ENCODE results near the gene MBOAT2.
"Not testable (repeated sequence)": the region's sequence is repeated elsewhere in the genome, so short reads cannot be mapped to it uniquely, and the experiment has no call there.

The MBOAT2 gene

DNA sequence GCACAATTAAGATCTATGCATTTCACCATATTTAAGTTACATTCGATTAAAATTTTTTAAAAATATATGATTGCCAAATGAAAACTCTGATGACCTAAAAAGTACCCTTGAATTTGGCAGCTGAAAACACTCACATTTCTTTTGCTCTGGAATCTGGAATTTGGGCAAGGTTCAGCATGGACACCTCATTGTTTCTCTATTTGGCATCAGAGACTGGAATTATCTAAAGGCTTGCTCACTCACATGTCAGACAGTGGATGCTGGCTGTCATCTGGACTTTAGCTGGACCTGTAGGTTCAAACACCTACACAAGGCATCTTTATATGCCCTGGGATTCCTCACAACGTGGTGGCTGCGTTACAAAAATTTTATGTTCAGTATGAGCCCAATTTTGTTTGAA is 16.1 kb downstream of the MBOAT2 start:
- no peak for DNase-seq

DNA sequence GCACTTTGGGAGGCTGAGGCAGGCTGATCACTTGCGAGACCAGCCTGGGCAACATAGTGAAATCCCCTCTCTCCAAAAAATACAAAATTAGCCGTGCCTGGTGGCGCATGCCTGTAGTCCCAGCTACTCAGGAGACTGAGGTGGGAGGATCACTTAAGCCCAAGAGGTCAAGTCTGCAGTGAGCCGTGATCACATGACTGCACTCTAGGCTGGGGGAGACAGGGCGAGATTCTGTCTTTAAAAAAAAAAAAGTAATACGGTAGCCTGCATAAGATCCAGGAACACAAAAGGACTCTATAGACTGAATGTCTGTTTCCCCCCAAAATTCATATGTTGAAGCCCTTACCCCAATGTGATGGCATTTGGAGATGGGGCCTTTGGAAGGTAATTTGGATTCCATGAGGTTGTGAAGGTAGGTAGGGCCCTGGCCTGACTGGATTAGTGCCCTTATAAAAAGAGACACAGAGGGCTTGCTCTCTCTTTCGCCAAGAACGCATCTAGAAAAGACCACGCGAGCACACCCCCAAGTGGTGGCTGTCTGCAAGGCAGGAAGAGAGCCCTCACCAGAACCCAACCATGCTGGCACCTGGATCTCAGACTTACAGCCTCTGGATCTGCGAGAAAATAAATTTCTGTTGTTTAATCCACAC is 17.0 kb downstream of the MBOAT2 start:
- peak in 1 of 2 donors; percentile 9 for DNase-seq

DNA sequence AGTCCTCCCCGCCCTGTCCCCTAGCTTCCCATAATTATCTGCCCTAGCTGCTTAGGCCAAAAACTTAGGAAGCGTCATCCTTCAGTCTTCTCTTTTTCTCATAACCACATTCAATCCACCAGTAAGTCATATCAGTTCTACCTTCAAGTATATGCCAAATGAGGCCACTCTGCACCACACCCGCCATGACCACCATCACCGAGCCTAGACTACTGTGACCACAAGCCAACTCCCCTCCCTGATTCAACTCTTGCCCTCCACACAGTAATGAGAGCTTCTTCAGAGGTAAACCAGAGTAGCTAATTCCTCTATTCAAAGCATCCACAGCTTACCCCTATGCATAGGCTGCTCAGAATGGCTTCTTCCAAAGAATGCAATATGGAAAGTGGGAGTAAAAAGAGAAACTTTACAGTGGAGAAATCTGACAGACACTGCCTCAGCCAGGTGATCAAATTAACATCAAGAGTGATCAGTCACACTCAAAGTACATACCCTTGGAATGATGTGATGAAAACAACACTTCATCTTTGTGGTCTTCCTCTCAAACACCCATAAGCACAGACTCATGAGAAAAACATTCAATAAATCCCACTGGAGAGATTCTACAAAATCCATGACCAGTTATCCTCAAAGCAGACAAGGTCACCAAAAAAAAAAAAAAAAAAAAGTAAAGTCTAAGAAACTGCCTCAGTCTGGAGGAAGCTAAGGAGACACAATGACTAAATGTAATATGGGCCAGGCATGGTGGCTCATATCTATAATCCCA is 17.7 kb downstream of the MBOAT2 start:
- no peak for DNase-seq

DNA sequence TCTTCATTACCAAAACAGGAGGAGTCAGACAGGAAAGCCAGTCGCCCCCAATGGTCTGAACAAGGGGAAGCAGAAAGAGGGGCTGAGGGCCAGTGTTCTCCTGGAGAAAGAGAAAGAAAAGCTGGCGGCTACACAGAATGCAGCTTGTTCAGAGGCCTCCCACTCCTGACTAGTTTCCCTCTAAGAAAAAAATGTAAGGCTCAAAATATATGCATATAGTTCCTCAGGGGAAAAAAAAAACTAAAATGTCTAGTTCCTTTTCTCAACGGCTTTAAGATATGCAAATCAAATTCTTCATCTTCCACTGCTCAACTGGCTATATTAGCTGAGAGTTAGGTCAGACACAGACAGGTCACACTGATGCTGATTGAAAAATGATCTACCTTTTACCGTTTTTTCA is 18.6 kb downstream of the MBOAT2 start:
- DNase-seq, result peak; percentile 61 to 69

DNA sequence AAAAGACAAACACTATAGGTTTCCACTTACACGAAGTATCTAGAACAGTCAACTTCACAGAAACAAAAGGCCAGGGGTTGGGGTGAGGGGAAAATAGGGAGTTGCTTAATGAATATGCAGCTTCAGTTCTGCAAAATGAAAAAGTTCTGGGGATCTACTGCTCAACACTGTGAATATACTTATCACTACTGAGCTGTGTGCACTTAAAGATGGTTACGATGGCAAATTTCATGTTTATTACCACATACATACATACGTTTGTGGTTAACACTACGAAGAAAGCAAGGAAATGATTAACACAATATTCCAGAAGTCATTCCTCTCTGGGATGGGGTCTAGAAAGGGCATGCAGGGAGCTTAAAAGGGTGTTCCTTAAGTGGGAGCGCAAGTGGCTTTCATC is 19.3 kb downstream of the MBOAT2 start:
- peak; percentile 53 to 67 for DNase-seq

DNA sequence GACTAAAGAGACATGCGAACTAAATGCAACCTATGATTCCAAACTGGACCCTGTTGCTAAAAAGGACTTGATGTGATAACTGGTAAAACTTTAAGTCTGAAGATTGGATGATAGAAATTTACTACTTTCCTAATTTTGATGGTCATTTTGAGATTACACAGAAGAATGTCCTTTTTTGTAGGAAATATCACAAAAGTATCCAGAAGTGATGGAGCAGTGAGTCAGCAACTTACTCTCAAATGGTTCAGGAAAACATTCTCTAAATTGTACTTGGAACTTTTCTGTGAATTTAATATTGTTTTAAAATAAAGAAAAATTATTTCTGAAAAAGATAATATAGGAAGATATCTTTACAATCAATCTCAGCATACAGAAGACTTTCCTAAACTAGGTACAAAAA is 19.9 kb downstream of the MBOAT2 start:
- no peak for DNase-seq

DNA sequence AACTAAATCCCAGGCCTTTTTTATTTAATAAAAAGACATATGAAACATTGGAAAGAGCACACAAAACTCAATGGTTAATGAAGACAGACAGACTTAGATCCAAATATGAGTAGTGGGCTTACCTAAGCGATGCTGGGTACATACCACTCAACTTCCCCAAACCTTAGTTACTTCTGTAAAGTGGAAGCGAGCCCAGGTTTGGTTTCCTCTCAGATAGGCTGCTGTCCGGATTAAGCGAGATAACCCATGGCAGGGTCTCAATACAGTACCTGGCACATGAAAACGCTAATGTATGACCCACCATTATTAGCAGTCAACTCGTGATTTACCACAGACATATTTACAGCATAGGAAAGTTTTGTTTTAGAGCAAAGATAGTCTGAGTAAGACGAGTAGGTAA is 21.6 kb downstream of the MBOAT2 start:
- no peak for DNase-seq

DNA sequence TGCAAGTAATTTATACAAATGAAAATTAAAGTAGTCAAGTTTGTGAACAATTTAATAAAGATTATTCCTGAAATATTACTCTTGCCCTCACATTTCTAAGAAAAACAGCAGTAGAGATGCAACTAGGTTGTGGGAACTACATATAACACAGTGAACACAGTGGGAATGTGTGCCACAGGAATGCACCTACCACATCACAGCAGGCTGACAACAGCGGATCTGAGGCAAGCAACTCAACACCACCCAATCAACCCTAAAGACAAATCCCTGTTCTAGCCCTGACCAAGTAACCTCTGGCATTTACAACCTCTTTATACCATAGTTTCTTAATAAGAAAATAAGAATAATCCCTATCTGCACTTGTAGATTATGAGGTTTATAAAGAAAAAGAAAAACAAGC is 23.4 kb downstream of the MBOAT2 start:
- no peak for DNase-seq

DNA sequence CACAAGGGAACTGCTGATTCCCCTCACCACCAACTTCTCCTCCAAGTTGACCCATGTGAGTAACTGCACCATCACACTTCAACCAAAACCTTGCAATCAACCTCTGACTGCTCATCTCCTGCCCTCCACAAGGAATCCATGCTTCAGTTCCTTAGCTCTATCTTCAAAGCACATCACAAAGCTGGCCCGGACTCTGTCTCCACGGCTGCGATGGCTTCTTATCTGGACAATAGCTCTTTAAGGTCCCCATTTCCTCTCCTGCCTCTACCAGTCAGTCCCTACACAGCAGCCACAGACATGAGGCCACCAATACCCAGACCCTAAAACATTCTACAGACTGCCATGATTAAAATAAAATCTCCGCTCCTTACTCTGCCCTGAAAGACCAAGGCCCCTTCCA is 25.7 kb downstream of the MBOAT2 start:
- DNase-seq, result no peak

DNA sequence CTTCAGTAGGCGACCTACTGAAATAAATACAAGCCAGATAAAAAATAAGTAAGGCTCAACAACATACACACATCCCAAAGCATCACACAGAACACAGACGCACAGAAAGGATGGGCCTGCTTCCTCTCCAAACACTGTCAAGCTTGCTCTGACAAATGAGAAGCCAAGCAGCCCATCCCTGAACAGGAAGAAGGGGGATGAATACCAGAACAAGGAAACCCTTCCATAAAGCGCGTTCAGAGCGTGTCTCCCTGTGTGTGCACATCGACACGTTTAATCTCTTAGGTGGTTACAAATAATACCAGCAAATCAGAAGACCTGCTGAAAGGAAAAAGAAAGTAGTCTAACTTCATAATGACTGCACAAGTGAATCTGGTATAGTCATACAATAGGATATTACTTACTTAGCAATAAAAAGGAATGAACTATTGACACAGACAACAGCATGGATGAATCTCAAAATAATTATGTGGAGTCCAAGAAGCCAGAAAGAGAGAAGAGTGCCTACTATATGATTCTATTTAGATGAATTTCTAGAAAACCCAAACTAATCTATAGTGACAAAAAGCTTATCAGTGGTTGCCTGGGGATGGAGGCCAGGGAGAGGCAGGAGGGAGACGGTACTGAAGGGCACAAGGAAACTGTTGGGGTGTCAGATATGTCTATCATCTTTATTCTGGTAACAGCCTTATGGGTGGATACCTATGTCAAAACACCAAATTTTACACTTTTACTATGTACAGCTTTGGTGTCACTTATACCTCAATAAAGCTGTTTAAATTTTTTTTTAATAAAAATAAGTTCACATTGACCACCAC is 26.8 kb downstream of the MBOAT2 start:
- no peak for DNase-seq

DNA sequence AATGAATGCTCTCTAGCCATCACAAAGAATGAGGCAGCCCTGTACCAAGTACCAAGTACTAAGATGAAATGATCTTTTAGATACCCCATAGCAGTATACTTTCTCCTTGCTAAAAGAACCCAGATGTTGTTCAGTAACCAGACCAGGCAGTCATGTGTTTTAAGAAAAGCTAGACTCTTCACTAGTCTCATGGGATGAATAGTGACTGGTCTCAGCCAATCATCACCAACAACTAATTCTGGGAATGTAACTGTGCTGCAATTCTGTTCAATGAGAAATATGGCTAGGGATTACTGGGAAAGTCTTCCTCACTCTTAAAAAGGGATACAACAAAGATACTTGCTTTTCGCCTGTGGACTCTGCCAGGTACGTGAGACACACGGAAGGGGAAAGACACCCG is 29.5 kb downstream of the MBOAT2 start:
- DNase-seq, result no peak

DNA sequence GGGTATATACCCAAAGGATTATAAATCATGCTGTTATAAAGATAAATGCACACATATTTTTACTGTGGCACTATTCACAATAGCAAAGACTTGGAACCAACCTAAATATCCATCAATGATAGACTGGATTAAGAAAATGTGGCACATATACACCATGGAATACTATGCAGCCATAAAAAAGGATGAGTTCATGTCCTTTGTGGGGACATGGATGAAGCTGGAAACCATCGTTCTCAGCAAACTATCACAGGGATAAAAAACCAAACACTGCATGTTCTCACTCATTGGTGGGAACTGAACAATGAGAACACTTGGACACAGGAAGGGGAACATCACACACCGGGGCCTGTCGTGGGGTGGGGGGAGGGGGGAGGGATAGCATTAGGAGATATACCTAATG is 30.5 kb downstream of the MBOAT2 start:
- not testable (repeated sequence) for DNase-seq

DNA sequence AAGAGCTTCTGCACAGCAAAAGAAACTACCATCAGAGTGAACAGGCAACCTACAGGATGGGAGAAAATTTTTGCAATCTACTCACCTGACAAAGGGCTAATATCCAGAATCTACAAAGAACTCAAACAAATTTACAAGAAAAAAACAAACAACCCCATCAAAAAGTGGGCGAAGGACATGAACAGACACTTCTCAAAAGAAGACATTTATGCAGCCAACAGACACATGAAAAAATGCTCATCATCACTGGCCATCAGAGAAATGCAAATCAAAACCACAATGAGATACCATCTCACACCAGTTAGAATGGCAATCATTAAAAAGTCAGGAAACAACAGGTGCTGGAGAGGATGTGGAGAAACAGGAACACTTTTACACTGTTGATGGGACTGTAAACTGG is 30.9 kb downstream of the MBOAT2 start:
- not testable (repeated sequence) for DNase-seq

DNA sequence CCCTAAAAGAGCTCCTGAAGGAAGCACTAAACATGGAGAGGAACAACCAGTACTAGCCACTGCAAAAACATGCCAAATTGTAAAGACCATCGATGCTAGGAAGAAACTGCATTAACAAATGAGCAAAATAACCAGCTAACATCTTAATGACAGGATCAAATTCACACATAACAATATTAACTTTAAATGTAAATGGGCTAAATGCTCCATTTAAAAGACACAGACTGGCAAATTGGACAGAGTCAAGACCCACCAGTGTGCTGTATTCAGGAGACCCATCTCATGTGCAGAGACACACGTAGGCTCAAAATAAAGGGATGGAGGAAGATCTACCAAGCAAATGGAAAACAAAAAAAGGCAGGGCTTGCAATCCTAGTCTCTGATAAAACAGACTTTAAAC is 34.1 kb downstream of the MBOAT2 start:
- not testable (repeated sequence) for DNase-seq

DNA sequence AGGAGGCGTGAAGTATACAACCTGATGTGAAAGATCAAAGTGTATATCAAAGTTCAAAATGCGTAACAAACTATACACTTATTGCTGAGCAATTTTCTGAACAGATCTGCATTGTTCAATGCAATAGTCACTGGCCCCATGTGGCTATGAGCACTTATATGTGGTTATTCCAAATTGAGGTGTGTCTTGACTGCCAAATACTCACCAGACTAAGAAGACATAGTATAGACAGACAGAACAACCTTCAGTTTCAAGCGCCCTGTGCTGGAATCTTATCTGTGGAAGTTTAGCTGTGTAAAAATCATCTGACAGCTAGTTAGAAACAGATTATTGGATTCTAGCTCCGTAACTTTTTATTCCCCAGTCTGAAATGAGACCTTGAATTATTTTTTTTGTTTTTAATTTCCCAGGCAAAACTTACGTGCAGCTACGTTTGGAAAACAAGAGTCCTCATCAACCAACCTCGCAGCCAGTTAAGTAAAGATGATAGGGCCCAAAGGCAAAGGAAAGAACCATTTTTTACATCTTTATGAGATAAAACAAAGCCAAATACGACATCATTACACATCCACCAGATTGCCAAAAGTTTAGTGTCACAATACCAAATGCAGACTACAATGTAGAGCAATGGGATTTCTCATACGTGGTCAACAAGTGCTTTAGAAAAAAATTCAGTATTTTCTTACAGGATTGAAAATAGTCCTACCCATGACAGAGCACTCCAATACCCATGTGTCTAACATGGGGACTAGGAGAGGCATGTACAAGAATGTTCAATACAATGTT is 37.2 kb downstream of the MBOAT2 start:
- no peak for DNase-seq

DNA sequence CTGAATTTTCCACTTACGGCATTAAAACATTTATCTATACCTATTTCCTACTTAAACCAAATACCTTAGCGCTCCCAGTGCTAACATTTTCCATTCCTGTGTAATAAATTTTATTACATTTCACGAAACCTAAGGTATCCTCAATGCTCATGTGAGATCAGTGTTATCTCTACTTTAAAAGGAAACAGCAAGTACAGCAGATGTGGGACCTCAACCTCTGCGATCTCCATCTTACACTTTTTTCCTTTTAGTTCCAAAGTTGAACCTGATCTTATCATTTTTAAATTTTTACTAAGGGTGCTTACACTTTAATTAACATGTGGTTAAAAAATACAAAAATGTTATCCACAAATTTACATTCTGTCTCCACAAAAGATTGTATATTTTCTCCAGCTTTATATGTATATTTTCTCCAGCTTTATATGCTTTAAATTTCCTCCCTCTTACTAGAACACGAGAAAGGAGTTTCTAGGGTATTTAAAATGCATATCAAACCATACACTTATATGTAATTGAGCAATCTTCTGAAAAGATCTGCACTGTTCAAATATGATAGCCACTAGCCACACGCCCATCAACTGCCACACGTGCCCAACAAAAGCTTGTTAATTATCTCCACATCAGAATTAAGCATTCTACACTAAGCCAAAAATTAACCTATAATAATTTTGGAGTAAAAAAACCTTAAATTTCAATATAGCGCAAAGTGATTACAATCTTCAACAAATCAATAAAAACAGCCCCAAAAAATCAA is 38.1 kb downstream of the MBOAT2 start:
- DNase-seq, result no peak

DNA sequence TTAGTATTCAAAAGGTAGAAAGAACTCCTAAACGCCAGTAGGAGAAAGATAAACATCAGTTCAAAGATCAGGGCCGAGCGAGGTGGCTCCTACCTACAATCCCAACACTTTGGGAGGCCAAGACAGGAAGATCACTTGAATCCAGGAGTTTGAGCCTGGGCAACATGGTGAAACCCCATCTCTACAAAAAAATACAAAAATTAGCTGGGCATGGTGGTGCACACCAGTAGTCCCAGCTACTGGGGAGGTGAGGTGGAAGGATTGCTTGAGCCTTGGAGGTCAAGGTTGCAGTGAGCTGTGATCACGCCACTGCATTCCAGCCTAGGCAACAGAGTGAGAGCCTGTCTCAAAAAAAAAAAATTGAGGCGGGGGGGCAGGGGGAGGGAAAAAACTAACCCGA is 40.6 kb downstream of the MBOAT2 start:
- DNase-seq, result no peak

DNA sequence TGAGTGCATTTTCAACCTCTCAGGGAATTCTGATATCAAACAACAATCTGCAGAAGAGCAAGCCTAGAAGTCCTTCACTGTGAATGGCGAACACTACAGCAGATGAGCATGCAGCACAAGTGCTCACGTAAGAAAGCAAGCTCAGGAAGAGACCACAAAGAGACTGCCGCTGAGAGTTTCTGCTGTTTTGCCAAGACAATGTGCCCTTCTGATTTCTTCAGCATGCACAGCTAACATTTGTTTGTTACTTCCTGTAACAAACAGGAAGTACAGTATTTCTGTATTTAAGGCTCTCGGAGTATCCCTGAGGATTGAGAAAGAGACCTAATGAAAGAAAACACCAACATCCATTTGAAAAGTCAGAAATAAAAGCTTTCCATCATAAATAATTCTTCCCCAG is 45.9 kb downstream of the MBOAT2 start:
- DNase-seq, result peak; percentile 33 to 35

DNA sequence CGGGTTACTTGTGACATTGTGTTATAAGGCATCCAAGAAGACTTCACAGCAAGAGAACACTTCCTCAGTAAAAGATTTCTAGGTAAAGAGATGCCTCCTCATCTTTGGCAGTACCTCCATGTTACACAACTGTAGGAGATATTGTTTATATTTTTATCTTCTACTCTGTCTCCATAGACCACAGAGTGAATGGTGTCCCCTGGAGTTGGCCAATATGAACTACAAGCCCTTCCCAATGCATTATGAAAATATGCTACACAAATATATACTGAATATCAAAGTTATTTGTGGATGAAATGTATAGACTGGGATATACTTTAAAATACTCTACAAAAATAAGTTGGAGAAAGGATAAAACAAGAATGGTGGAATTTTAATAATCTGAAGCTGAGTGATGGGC is 46.7 kb downstream of the MBOAT2 start:
- DNase-seq, result no peak

DNA sequence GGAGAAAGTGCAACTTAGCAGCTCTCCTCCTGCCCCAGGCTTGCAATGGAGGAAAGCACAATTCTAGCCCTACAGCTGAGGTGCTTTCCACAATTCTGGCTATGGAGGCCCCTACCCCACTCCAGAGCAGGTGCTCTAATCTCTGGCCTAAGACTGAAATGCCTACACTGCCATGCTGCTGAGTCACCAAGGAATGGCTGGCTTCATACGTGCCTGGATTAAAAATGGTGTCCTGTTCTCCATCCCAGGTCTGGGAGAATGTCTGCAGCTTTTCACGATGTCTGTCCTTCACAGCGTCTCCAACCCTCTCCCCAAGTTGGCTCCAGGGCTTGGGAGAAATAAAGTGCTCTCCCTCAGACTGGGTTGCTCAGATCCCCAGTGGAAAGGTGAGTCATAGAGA is 48.5 kb downstream of the MBOAT2 start:
- DNase-seq, result no peak

DNA sequence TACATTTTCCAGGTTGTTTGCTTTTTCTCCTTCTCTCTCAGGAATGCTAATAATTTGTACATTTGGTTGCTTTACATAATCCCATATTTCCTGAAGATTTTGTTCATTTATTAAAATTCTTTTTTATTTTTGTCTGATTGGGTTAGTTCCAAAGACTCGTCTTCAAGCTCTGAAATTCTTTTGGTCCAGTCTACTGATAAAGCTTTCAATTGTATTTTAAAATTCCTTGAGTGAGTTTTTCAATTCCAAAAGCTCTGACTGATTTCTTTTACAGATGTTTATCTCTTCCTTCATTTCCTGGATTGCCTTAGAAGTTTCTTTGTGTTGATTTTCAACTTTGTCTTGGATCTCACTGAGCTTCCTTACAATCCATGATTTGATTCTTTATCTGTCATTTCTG is 50.0 kb downstream of the MBOAT2 start:
- no peak for DNase-seq

DNA sequence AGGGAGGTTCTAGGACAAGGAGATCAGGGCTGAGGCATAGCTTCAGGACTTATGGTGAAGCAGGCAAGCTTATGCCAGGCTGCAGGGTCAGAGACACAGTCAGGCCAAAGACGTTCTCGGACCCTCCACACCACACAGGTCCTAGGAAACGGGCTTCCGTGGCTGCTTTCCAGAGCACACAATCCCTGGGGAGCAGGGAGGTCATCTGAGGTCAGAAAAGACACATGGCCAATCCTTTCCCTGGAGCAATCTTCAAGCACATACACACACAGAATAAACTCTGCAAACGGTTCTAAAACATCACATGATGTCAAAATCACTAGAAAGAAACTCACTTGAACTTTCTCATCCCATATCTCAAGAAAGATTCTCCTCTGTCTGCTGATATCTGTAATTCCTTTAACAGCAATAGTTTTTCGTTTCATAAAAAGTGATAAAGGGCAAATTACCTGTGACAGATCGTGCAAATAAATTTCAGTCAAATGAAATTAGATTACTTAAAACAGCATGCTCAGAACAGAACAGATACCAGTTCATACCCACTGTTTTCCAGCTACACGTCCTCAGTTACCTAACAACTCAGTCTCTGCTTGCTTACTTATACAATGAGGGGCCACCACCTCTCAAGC is 63.9 kb downstream of the MBOAT2 start:
- DNase-seq, result no peak
